GM21786 (cell line): ENCODE results near the gene CCR3.

Experiments
- ATAC-seq: cut with Tn5 transposase; IDR thresholded peaks from one replicate; pipeline ENCODE4 v1.9.1; 2021; ENCODE audit not compliant: unreplicated experiment

Gene CCR3

GRCh38 chr3:46218196-46218709 is 24.0 kb upstream of the CCR3 start:
- ATAC-seq = no peak

DNA sequence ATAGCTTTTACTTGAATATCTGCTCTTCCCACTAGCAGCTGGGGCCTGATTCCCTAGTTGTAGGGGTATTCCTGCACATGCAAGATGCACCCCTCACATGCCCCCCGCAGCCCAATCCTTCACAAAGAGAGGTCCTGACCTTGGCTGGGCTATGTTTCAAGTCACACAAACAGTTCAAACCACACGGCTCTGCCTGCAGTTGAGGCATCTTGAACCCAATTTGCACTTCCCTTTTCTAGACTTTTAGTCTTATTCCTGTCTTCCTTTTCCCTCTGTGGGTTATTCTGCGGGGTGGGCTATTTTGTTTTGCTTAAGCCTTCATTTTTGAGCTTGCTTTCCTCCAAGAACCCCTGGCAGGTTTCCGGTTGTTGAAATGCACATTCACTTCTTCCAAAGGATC is 20.9 kb upstream of the CCR3 start:
- ATAC-seq = no peak

- no peak for ATAC-seq
These were observed 20.3 kb upstream of the CCR3 start for GRCh38 chr3:46221938-46222337.

DNA sequence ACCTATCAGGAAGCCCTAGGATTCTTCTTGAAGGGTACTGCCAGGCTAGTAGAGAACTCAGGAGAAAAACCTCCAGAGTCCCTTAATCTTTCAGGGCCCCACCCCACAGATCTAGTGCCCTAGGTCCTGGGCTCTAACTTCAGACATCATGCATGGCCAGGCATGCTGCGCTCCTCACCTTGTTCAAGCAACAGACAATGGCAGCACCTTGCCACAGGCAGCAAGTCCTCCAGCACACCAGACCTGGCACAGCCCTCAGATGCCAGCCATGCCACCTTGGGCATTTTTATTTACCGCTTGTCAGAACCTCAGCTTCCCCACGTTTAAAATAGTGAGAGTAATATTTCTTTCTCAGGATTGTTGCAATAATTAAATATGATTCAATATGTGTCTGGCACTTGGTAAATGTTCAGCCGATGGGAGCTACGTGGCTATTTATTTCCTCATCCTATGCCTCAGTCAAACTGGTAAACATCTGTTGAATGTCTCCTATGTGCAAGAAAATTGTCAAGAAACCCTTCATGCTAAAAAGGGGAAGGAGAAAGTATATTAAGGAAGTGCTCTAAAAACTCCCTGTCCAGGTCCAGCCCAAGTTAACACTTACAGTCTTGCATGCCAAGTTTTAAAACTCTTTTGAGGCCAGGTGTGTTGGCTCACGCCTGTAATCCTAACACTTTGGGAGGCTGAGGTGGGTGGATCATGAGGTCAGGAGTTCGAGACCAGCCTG is 19.7 kb upstream of the CCR3 start:
- no peak for ATAC-seq

DNA sequence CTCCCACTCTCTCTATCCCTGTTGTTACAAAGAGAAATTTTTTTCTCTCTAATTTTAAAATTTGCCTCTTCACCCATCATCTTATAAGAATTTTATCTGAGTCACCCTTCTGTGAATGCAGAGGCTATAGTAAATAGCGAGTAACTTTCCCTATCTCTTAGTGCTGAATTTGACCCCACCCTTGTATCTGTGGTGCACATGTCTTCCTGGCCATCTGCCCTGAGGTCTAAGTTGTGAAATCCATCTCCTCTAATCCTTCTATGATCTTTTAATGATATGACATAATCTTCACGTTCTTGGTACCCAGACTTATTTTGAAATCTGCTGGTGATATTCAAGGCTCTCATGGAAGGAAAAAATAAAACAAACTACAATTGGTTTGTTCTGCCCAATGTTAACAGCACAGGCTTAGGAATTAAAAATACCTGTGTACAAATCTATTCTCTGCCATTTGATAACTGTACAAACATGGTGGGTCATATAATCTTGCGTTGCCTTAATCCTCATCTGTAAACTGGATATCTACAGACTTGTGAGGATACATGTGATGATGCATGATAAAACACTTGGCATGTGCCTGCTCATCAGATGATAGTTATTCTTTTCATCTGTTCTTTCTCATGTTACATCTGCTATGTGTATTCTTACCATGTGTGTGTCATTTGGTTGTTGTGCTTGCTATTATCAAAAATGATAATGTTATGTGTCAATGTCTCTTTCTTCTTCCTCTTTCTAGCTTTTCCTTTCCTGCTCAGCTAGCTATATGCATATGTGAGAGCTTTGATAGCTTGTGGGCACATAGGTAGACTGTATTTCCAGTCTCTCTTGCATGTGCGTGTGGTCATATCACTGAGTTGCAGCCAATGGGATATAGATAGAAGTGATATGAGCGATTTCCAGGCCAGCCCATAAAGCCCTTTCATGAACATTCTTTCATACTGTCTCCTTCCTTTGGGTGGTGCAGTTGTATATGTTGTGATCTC is 13.7 kb upstream of the CCR3 start:
- ATAC-seq = no peak

DNA sequence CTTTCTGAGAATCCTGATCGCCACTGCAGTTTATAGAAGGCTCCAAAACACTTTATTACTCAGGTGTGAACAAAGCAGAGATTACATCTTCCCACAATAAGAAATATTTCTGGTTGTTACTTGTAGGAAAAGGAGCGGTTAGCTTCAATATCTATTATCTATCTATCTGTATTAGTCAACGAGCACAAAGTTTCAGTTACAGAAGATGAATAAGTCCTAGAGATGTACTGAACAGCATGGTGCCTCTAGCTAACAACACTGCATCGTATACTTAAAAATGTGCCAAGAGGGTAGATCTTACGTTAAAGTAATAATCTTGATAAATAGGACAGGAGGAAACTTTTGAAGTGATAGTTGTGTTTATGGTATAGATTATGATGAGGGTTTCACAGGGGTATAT is 10.9 kb upstream of the CCR3 start:
- no peak for ATAC-seq

GRCh38 chr3:46233194-46233593 is 9.1 kb upstream of the CCR3 start:
- ATAC-seq = no peak

- no peak for ATAC-seq
These were observed 6.8 kb upstream of the CCR3 start for GRCh38 chr3:46235425-46235824.

- no peak for ATAC-seq
These were observed 5.8 kb upstream of the CCR3 start for GRCh38 chr3:46236294-46237054.

- no peak for ATAC-seq
These were observed 3.9 kb upstream of the CCR3 start for GRCh38 chr3:46238386-46238785.

DNA sequence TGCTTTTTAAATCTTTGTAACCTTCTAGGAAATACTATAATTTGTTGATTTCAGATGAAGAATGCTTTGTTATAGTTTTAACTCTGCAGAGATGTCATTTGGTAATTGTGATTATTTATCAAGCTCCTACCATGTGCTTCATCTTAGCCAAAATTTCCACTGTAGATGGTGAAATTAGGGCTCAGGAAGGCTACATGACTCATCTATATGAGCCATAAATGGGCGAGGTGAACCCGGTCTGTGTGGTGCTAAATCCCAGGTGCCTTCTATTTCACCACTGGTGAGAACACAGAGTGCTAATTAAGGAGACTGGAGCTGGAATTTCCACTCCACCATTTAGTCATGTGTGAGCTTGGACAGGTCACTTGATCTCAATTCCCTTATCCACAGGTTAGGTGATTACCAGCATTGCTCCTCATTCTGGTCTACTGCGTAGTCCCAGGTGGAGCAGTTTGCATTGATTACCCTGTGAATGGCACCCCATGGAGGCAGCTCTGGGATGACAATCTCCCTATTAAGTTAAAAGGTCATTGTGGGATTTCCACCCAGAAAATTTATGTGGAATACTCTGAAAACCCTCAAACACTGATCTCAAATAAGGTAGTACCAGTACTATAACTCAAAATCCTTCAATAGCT is 2.8 kb upstream of the CCR3 start:
- ATAC-seq = no peak

DNA sequence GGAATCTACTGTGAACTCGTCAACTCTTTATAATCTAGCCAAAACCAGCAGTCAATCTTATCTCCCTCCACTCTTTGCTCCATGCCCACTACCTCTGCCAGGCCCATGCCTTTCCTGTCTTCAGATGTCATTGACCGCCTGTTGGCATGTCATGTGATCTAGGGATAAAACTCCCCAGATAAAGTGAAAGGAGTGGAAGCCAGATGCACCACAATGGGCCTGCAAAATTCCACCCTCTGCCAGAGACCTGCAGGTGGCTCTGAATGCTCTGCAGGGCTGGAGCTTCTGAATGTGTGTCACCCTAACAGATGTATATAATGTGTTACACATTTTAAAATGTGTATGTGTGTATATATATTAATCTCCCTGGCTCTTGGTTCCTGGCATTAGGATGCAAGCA is 2.3 kb upstream of the CCR3 start:
- no peak for ATAC-seq

DNA sequence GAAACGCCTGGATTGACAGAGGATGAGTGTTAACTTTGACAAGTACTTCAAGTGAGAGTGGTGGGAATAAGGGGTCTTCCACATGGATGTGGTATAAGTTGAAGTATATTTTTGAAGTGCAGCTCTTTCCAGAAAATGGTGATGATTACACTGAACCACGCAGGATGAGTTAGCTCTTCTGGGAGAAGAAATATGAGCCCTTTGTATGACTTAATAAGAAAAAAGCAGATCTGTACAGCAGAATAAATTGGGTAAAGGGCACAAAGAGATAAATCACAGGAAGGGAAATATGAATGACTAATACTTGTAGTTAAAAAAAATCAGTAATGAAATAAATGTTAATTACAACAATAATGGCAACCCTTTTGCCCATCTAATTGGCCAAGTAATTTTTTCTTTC is 1.3 kb downstream of the CCR3 start:
- ATAC-seq = no peak

GRCh38 chr3:46245146-46245545 is 2.9 kb downstream of the CCR3 start:
- ATAC-seq = no peak

DNA sequence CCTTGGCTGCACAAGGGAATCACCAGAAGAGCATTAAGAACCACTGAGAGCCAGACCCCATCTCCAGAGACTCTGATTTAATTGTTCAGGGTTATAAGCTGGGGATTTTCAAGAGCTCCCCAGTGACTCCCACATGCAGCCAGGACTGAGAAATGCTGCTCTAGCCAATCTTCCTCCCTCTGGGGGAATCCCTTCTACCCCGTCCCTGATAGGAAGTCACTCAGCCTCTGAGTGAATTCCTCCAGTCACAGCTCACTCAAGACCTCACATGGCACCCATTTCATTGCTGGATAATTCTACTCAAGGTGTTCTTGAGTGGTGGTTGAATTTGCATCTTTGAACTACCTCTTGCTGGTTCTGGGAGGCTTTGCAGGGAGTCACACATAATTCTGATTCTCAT is 10.7 kb downstream of the CCR3 start:
- ATAC-seq = no peak

DNA sequence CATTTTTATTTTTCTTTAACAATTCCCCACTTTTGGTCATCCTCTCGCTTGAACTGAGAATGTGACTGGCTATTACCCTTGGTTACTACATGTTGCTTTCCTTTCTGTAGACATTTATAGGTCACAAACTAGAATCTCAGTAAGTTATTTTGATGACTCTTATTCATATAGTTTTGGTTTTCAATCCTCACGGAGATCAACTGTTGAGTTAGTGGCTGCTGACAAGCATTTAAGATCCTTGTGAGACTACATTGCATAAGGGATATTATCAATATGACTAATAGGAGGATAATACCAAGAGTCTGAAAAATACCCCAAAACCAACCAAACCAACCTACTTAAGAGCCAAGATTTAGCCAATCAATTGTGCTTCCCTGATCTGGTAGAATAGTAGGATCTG is 16.3 kb downstream of the CCR3 start:
- no peak for ATAC-seq

DNA sequence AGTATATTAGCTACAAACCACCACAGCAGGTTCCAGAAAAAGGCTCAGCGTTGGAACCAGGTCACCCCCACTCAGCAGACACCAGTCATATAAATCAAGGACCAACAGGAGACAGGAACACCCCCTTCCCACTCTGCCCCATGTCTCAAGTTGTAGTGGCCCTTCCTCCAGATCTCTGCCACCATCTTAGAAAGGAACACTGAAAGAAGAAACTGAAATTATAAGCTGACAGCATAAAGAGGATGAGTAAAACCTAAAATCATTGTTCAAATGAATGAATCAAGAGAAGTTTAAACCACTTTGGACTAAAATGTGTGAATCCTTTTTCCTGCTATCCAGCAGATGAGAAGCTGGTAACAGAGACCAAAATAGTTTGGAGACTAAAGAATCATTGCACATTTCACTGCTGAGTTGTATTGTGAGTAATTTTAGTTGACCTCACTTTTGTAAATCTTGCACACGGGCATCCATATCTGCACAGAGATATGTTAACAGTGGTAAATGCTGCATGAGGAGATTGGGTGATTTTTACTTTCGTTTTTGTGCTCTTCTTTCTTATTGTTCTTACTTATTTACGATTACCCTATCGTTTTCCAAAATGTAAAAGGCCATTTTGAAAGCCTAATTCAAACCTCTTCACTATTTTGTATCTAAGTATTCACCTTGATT is 19.8 kb downstream of the CCR3 start:
- no peak for ATAC-seq

DNA sequence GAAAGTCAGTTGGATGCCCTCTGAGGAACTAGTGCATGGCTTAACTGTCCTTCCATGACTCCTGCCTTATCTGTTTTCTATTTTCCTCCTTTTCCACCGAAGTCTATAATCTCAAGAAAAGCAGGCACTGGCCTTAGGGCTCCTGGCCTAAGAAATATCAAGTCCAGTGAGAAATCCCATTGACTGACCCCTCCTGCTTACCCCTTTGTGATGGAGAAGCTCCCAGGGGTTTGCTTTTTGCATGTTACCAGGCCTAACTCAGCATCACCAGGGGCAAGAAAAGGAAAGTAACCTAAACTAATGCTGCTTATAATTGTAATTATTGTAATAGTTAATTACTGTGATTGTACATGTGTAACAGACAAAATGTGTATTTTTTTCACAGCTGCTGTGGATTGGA is 21.7 kb downstream of the CCR3 start:
- no peak for ATAC-seq

DNA sequence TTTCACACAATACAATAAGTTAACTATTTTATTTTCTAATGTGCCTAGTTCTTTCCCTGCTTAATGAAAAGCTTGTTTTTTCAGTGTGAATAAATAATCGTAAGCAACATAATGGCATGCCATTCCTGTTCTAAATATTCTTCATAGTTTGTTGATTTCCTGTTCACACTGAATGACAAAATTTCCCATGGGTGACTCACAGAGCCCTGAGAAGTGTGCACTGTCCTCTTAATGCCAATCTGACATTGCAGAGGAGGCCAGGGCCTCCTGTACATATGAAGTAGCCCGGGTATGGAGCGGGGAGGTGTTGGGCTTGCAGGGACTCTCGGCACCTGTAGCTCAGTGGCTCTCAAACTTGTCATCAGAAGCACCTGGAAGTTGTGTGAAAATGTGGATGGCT is 24.3 kb downstream of the CCR3 start:
- no peak for ATAC-seq

GRCh38 chr3:46269556-46269955 is 27.3 kb downstream of the CCR3 start:
- ATAC-seq = no peak
